Measurements from ENCODE around the gene SLAMF7.
A peak's percentile ranks its signal among the peaks of the same experiment; 100 is the strongest.
"Not testable (repeated sequence)": the region's sequence is repeated elsewhere in the genome, so short reads cannot be mapped to it uniquely, and the experiment has no call there.

SLAMF7 gene

DNA sequence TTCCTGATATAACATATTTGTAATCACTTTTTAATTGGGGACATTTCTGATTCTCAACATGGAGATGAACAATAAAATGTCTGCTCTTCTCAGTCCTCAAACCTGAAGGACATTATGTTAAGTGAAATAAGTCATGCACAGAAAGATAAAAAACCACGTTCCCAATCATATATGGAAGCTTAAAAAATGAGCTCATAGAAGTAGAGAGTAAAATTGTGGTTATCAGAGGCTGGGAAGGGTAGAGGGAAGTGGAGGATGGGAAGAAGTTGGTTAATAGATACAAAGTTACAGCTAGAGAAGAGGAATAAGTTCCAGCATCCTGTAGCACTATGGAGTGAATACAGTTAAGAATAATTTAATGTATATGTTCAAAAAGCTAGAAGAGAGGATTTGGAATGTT lies 25.9 kb upstream of the SLAMF7 start:
- TF ChIP-seq GATA1 (IDR thresholded peaks at IDR 0.05; ENCODE audit: low read depth, low read length) (no peak), POLR2A (IDR thresholded peaks at IDR 0.05; ENCODE audit: low read length) (no peak)
- no peak for DNase-seq

DNA sequence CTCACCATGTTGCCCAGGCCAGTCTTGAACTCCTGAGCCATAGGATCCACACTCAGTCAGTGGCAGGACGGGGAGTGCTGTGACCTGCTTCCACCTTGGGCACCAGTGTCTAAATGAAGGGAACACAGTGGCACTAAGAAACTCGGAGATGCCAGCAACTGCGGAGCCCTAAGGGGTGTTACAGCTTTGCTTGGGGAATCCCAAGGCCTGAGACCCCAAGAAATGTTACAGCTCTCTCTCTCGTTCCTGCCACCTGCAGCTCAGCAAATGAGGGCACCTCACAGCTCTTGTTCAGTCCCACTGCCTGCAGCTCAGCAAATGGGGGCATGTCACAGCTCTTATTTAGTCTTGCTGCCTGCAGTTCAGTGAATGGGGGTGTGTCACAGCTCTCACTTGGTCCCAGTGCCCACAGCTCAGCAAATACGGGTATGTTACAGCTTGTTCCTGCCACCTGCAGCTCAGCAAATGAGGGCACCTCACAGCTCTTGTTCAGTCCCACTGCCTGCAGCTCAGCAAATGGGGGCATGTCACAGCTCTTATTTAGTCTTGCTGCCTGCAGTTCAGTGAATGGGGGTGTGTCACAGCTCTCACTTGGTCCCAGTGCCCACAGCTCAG lies 24.9 kb upstream of the SLAMF7 start:
- DNase-seq = not testable (repeated sequence)

DNA sequence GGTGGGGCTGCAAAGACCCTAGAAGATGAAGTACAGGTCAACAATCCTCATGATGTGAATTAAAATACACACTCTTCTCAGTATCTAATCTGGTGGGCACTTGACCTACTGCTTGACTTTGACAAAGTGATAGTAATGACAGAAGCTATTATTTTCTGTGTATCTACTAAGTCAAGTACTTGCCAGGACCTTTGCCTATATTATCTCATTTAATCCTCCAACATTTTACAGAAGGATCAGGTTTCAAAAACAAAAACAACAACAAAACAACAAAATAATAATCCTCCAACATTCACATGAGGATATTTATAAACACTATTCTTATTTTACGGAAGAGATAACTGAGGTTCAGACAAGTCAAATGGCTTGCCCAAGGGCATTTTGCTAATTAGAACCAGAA lies 23.0 kb upstream of the SLAMF7 start:
- no peak for DNase-seq
- TF ChIP-seq POLR2A (IDR thresholded peaks at IDR 0.05; ENCODE audit: low read length) = no peak
- TF ChIP-seq GATA1 (IDR thresholded peaks at IDR 0.05; ENCODE audit: low read depth, low read length) = no peak

DNA sequence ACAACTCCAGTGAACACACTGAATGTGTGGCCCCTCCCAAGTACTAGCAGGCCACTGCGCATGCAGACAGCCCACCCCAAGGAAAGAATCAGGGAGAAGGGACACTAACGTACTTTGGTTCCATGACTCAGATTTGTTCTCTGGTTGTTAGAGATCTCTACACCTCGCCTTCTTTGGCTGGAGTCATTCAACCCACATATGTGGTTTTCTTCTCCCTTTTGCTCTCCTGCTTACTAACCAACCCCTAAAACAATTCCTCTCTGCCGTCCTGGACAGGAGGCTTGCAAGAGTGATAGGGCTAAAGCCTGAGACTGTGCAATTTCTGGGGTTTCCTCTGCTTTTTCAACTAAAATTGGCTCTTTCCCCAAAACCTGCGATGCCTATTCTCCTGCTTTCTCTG lies 21.7 kb upstream of the SLAMF7 start:
- no peak for TF ChIP-seq GATA1 (IDR thresholded peaks at IDR 0.05; ENCODE audit: low read depth, low read length)
- no peak for TF ChIP-seq POLR2A (IDR thresholded peaks at IDR 0.05; ENCODE audit: low read length)
- DNase-seq = no peak

DNA sequence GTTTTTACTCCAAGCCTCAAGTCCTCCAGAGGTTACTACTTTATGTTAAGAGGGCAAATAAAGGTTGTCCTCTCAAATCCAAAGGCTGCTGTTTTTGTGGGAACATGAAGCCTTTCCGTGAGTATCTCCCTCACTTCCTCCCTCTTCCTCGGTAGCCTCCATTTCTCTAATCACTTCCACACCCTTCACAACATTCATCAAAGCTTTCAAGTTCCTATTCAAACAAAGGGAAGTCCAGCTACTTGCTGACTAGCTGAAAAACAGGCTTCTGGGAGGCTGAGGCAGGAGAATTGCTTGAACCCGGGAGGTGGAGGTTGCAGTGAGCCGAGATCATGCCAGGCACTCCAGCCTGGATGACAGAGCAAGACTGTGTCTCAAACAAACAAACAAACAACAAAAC lies 20.8 kb upstream of the SLAMF7 start:
- no peak for DNase-seq
- TF ChIP-seq POLR2A (IDR thresholded peaks at IDR 0.05; ENCODE audit: low read length) = no peak
- TF ChIP-seq GATA1 (IDR thresholded peaks at IDR 0.05; ENCODE audit: low read depth, low read length) = no peak

DNA sequence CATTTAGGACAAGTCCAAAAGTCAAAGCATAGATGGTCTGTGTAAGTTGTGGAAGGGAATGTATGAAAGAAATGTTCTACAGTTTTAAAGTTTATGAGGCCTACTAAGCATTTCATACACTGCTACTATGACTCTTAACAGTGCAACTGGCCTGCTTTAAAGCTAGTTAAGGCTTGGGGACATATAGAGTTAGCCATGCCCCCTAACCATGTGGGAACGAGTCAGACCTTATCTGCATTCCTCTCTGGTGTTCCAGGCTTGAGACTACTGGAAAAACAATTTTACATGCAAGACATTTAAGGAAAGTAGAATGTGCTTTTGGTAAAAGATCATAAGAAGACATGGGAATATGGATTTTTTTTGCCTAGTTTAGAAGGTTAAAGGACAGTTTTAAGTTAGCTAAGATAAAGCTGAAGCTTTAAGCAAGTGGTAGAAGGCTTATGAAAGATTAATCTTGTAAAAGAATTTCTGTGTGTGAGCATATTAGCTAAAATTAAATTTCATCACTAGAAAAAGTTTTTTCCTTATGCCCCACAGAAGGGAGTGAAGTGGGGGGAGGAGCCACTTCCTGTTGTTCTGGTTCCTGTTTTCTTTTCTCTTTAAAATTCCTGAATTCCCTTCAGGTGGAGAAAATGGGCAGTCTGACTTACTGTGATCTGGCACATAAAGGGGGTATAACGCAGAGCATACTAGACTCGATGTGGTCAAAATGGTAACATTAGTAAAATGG lies 18.5 kb upstream of the SLAMF7 start:
- DNase-seq = no peak
- TF ChIP-seq GATA1 (IDR thresholded peaks at IDR 0.05; ENCODE audit: low read depth, low read length) = no peak
- no peak for TF ChIP-seq POLR2A (IDR thresholded peaks at IDR 0.05; ENCODE audit: low read length)

DNA sequence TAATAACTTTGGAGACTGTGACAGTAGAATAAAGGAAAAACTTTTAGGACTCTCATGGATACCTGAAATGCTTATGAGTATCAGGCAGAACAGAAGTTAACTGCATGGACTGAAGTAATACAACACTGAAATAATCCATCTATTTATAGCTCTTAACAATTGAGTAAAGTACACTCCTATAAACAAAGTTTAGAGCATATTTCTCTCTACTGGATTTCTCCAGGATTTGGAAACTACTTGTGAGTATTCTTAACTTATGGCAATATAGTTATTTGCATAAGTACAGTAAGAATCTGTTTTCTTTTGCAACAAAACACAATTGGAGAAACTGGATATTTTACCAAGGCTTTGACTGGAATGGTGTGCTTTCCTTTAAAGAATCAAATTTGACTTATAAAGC lies 17.6 kb upstream of the SLAMF7 start:
- no peak for TF ChIP-seq GATA1 (IDR thresholded peaks at IDR 0.05; ENCODE audit: low read depth, low read length)
- TF ChIP-seq POLR2A (IDR thresholded peaks at IDR 0.05; ENCODE audit: low read length) = no peak
- DNase-seq = no peak

DNA sequence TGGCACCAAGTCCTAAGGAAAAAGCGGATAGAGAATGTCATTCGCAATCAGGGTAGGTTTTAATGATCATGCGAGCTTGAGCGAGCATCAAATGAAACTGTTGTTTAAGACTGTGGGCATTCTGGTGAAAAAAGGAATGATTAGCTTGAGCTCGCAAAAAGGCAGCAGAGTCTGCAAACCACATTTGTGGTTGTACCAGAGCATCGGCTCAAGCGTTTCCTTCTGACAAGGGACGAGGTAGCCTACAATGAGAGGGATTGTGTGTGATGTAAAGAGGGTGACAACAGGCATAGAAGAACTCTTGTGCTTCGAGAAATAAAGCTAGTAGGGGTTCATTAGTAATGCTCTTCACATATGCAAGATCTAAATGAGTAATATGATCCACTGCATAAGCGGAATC lies 16.3 kb upstream of the SLAMF7 start:
- no peak for TF ChIP-seq POLR2A (IDR thresholded peaks at IDR 0.05; ENCODE audit: low read length)
- TF ChIP-seq GATA1 (IDR thresholded peaks at IDR 0.05; ENCODE audit: low read depth, low read length) = no peak
- no peak for DNase-seq

DNA sequence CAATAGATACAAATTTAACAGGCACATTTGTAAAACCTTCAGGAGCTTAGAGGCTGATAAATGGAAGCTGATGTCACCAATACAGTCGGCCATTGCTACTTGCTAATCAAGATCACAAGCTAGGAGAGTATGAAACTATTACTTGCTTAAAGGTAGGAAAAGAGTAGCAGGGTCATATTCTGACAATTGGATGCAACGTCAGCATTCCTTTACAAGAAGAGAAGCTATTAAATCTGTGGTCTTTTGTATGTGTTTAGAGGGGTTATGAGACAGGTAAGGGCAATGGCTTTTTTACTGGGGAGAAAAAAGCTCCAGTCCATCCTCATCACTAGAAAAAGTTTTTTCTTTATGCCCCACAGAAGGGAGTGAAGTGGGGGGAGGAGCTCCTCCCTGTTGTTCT lies 15.7 kb upstream of the SLAMF7 start:
- no peak for TF ChIP-seq POLR2A (IDR thresholded peaks at IDR 0.05; ENCODE audit: low read length)
- no peak for TF ChIP-seq GATA1 (IDR thresholded peaks at IDR 0.05; ENCODE audit: low read depth, low read length)
- no peak for DNase-seq

DNA sequence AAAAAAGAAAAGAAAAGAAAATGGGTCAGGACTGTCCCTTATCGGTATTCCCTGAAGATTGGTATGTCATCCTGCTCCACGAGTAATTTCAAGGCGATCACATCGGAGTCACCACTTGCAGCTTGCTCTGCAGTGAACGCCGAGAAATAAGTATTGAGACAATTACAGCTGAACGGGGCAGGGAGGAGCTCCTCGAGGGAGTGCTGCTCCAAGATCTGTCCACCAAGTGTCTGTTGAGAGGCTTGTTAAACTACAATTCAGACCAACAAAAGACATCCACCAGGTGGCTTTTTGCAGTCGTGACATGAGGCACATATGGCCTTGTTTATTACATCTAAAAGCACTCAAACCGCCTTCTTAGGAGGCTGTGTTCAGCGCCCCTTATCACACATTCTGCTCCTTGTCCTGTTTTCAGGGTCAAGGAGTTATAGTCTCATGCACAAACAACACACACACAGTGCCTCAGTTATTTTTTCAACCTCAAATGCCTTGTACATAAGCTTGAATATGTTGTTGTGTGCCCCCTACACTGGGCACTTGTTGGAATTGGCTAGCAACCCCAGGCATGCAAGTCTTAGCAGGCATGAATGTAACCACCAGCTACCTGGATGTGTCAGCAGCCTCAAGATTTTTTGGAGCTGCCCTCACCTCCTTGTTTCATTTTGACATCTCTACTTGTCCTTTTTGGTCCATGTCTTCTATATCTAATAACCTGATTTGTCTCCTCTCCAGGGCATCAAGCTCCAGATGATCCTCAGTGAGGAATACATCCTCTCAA lies 14.4 kb upstream of the SLAMF7 start:
- TF ChIP-seq POLR2A (IDR thresholded peaks at IDR 0.05; ENCODE audit: low read length) (no peak), GATA1 (IDR thresholded peaks at IDR 0.05; ENCODE audit: low read depth, low read length) (no peak)
- no peak for DNase-seq

DNA sequence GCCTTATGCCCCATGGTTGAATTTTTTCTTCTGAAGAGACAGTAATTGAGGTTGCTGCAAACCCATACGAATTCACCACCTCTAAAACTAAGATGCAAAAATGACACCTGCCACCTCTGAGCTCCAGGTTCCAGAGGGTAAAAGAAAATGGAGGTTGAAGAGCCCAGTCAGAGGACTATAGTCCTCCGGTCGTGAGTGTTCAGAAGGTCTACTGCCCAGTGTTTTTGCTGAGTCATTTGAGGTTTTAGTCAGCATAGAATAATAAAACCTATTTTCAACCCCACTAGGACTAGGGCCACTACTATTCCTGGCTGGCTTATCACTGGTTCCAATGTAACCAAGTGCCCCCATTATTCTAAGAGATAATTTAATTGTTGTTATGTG lies 12.9 kb upstream of the SLAMF7 start:
- no peak for TF ChIP-seq GATA1 (IDR thresholded peaks at IDR 0.05; ENCODE audit: low read depth, low read length)
- TF ChIP-seq POLR2A (IDR thresholded peaks at IDR 0.05; ENCODE audit: low read length) = no peak
- peak; percentile 55 to 63 for DNase-seq

DNA sequence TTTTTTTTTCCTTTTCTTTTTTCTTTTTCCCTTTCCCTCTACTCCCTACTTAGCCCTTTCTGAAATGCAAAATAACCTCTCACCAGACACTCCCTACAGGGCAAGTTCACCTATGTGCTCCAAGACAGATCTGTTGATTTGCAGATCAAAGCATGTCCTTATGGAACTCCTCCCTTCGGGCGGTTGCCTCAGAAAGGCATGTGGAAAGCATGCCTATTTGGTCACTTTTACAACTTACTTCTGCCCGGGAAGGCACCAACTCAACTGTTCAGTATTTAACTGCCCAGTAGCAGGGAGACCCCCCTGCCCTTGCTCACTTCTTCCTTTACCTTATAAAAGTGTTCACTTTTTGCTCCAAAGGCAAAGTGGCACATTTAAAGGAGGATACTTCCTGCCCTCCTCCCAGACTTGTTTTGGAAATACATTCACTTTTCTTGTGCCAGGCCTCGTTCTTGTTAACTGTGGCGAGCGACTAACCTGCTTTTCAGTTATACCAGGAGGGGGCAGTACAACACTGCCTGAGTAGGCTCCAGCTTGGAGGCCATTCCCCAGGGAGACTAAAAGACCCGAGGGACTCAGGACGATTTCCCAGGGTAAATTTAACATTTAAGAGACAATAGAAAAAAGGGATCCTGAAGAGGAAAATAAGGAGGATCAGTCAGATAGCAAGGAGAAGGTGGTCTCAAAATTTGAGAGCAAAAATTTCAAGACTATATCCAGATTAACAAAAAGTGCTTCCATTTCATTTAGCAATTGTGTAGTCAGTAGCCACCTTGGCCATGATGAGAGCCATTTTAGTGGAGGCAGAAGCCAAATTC lies 12.3 kb upstream of the SLAMF7 start:
- DNase-seq = peak; percentile 79 to 81
- no peak for TF ChIP-seq POLR2A (IDR thresholded peaks at IDR 0.05; ENCODE audit: low read length)
- TF ChIP-seq GATA1 (IDR thresholded peaks at IDR 0.05; ENCODE audit: low read depth, low read length) = no peak

DNA sequence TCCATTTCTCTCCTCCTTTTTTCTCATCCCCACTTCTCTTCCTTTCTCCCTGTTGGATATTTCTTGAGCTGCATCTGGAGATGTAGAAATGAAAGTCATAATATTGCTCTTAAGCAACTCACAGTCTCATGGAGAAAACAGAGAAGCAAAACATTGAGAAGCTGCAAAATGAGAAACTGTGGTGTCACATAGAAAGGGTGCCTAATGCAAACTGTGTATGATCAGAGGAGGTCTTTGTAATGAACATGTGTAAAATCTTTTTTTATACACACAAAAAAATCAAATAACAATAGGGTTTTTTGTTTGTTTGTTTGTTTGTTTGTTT lies 11.8 kb upstream of the SLAMF7 start:
- DNase-seq = no peak
- TF ChIP-seq POLR2A (IDR thresholded peaks at IDR 0.05; ENCODE audit: low read length) = no peak
- no peak for TF ChIP-seq GATA1 (IDR thresholded peaks at IDR 0.05; ENCODE audit: low read depth, low read length)

DNA sequence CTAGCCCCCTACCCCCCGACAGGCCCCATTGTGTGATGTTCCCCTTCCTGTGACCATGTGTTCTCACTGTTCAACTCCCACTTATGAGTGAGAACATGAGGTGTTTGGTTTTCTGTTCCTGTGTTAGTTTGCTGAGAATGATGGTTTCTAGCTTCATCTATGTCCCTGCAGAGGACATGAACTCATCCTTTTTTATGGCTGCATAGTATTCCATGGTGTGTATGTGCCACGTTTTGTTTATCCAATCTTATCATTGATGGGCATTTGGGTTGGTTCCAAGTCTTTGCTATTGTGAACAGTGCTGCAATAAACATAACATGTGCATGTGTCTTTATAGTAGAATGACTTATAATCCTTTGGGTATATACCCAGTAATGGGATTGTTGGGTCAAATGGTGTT lies 7.5 kb upstream of the SLAMF7 start:
- not testable (repeated sequence) for DNase-seq

Data from erythroblast (primary cell).